GM12878 (cell line): Measurements from ENCODE around the gene XAB2. TPM values are rescaled to one million over a fixed set of nuclear protein-coding genes. Genes with fewer than 3 reads are reported as not detected.

ENCODE experiments used
- BCL3 ChIP-seq: IDR thresholded peaks from 2 replicates; pipeline ENCODE4 v1.6.1; 2011; ENCODE audit warnings: borderline replicate concordance, low read depth, mild to moderate bottlenecking, moderate library complexity, low read length; ENCODE audit not compliant: insufficient read depth, poor library complexity, severe bottlenecking
- CEBPZ ChIP-seq: fragments of 150-350 bp; IDR thresholded peaks from 2 replicates; pipeline ENCODE4 v1.6.1; 2016; ENCODE audit warnings: low read depth, low read length
- CHD4 ChIP-seq: fragments of 200-600 bp; sonication (generic); IDR thresholded peaks from 2 replicates; pipeline ENCODE4 v1.6.1; 2016; ENCODE audit warnings: mild to moderate bottlenecking
- HDAC2 ChIP-seq: fragments of 200-600 bp; sonication (generic); IDR thresholded peaks from 2 replicates; pipeline ENCODE4 v1.6.1; 2017
- LARP7 ChIP-seq: fragments of 450-650 bp; IDR thresholded peaks from 2 replicates; pipeline ENCODE4 v1.6.1; 2017; ENCODE audit warnings: mild to moderate bottlenecking
- MAX ChIP-seq: IDR thresholded peaks from 2 replicates; pipeline ENCODE4 v1.6.1; 2012; ENCODE audit warnings: low read depth, low read length, improper control_type of control experiment
- MTA2 ChIP-seq: fragments of 450-650 bp; IDR thresholded peaks from 2 replicates; pipeline ENCODE4 v1.6.1; 2016; ENCODE audit warnings: low read depth, mild to moderate bottlenecking, moderate library complexity
- MXI1 ChIP-seq: fragments of 150-350 bp; IDR thresholded peaks from 2 replicates; pipeline ENCODE4 v1.6.1; 2011; ENCODE audit warnings: low read depth, mild to moderate bottlenecking, inconsistent platforms, low read length, improper control_type of control experiment
- NR2C2 ChIP-seq: IDR thresholded peaks from 2 replicates; pipeline ENCODE4 v1.6.1; 2011; ENCODE audit warnings: borderline replicate concordance, low read depth; ENCODE audit not compliant: control insufficient read depth, insufficient read length
- POLR2A ChIP-seq: IDR thresholded peaks from 2 replicates; pipeline ENCODE4 v1.6.1; 2011; ENCODE audit warnings: low read depth, mild to moderate bottlenecking, low read length
- RELA ChIP-seq: fragments of 450-650 bp; IDR thresholded peaks from 2 replicates; pipeline ENCODE4 v1.8.0; 2014; ENCODE audit warnings: borderline replicate concordance; ENCODE audit not compliant: partially characterized antibody
- REST ChIP-seq: IDR thresholded peaks from 2 replicates; pipeline ENCODE4 v1.6.1; 2012; ENCODE audit warnings: mild to moderate bottlenecking, low read depth, low read length
- RUNX3 ChIP-seq: IDR thresholded peaks from 2 replicates; pipeline ENCODE4 v1.6.1; 2012; ENCODE audit warnings: low read length, inconsistent platforms
- SP1 ChIP-seq: IDR thresholded peaks from one replicate; pipeline ENCODE4 v1.6.1; 2011; ENCODE audit warnings: low read depth, low read length
- SPI1 ChIP-seq: IDR thresholded peaks from 2 replicates; pipeline ENCODE4 v1.6.1; 2011; ENCODE audit warnings: low read depth, mild to moderate bottlenecking, low read length, moderate library complexity, borderline replicate concordance; ENCODE audit not compliant: insufficient read depth
- SREBF1 ChIP-seq: IDR thresholded peaks from 2 replicates; pipeline ENCODE4 v1.6.1; 2012; ENCODE audit warnings: mild to moderate bottlenecking, low read length
- STAT3 ChIP-seq: IDR thresholded peaks from 2 replicates; pipeline ENCODE4 v1.6.1; 2011; ENCODE audit warnings: low read depth, low read length, improper control_type of control experiment
- WRNIP1 ChIP-seq: IDR thresholded peaks from 2 replicates; pipeline ENCODE4 v1.6.1; 2011; ENCODE audit warnings: low read depth, low read length, improper control_type of control experiment, borderline replicate concordance
- ZBTB11 ChIP-seq: fragments of 450-650 bp; formaldehyde crosslinking; IDR thresholded peaks from 2 replicates; pipeline ENCODE4 v1.5.0; 2022; ENCODE audit warnings: mild to moderate bottlenecking, missing genetic modification characterization
- polyA plus RNA-seq, 11 experiments: library from polyadenylated mRNA; depleted of rRNA in 4 of 11; unstranded in 6 of 11; stranded (reverse) in 5 of 11; fragments of >200 nt; fragmentation: Nextera tagmentation in 4 of 11; fragmentation: Illumina TruSeq in 1 of 11; extraction: Ambion mirVana in 4 of 11; extraction: Trizol in 1 of 11; gene quantifications; 1 replicate in 1 of 11; 2 replicates in 10 of 11; pipeline versions ENCODE4 v1.2.1 to v1.2.3, GENCODE V29; 2011 to 2016; ENCODE audit warnings: inconsistent platforms in 2 of 11, missing spikeins in 2 of 11, low read depth in 1 of 11
- total RNA-seq, 4 experiments: library from RNA; depleted of rRNA in 3 of 4; stranded (reverse); fragments of >200 nt in 3 of 4; fragmentation: Illumina TruSeq in 1 of 4; extraction: Trizol in 1 of 4; gene quantifications; 2 replicates each; pipeline versions ENCODE4 v1.2.1 to v1.2.3, GENCODE V29; 2013 to 2021

XAB2 gene
- total and polyA plus RNA-seq, 10 of the 15 experiments (the other 5 are each of a cell fraction or from before 2014, with no cell fraction given): 0.34 to 45.1 (median 18.8) TPM

- TF ChIP-seq CEBPZ (no peak), CHD4 (no peak), RUNX3 (no peak), MXI1 (no peak; the same call in 1 of the 2 replicates), SREBF1 (no peak), BCL3 (no peak), HDAC2 (no peak), NR2C2 (no peak), MAX (peak; percentile 94), LARP7 (0 out of 2 replicates have a peak, but pooled peaks have one; percentile 19), STAT3 (no peak), POLR2A (peak; percentile 92), SP1 (peak; percentile 19), MTA2 (no peak), RELA (no peak), SPI1 (no peak), ZBTB11 (CRISPR knock-in tag) (no peak), WRNIP1 (no peak), REST (no peak)
Measured at GRCh38 chr19:7636691-7637373, 7.5 kb upstream of the XAB2 start, which contains the start of gene STXBP2 (continued).
